Measurements from ENCODE around the gene MEGF11.

The MEGF11 gene

DNA sequence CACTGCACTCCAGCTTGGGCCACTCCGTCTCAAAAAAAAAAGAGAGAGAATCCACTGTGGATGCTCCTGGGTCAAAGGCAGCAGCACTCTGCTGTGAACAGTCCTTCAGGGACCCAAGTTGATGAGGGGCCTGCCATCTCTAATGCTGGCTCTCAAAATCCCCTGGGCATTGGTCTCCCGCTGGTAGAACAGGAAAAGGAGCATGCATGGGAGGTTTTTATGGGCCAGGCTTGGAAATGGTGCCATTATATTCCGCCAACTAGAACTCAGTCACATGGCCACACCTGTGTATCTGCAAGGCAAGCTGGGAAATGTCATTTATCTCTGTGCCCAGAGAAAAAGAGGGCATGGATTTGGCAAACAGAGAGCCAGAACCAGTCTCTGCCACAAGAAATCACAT lies 36.5 kb upstream of the MEGF11 start:
- no CpG with 5 or more reads among the region's 3 CpGs for WGBS (ENCODE audit: extremely low coverage, insufficient coverage, low lambda C conversion rate)
- Histone ChIP-seq H3K18ac (ENCODE audit: low read length) (no peak overlapping the region), H3K4me1 (ENCODE audit: control insufficient read depth, low read depth, low read length) (peaks cover 7% of the 10 kb centered on the region), H3K4ac (ENCODE audit: low read depth, low read length) (no peak overlapping the region), H2BK15ac (replicated peaks; ENCODE audit: low read depth) (no peak overlapping the region), H2BK5ac (ENCODE audit: low read length) (no peak overlapping the region), H3K4me3 (ENCODE audit: low read length) (no peak overlapping the region), H2AK5ac (ENCODE audit: low read length) (no peak overlapping the region), H3K4me2 (ENCODE audit: low read length) (no peak overlapping the region), H4K8ac (ENCODE audit: low read depth, low read length) (no peak overlapping the region), H4K5ac (ENCODE audit: low read length) (no peak overlapping the region), H3K56ac (ENCODE audit: low read length) (no peak overlapping the region), H3K27me3 (ENCODE audit: insufficient read depth, low read length, poor library complexity) (no peaks in the 10 kb centered on the region), H2BK120ac (ENCODE audit: low read depth, low read length) (no peak overlapping the region), H3K79me2 (ENCODE audit: control insufficient read depth, insufficient read depth, low read length) (no peaks in the 10 kb centered on the region), H3K9ac (ENCODE audit: low read length) (no peak overlapping the region), H3K23ac (ENCODE audit: low read length) (no peak overlapping the region), H3K79me1 (ENCODE audit: low read length) (no peaks in the 10 kb centered on the region), H3K36me3 (ENCODE audit: control insufficient read depth, insufficient read depth, low read length) (no peaks in the 10 kb centered on the region), H3K27ac (ENCODE audit: low read depth, low read length) (no peak overlapping the region)
- DNase-seq: no peak

DNA sequence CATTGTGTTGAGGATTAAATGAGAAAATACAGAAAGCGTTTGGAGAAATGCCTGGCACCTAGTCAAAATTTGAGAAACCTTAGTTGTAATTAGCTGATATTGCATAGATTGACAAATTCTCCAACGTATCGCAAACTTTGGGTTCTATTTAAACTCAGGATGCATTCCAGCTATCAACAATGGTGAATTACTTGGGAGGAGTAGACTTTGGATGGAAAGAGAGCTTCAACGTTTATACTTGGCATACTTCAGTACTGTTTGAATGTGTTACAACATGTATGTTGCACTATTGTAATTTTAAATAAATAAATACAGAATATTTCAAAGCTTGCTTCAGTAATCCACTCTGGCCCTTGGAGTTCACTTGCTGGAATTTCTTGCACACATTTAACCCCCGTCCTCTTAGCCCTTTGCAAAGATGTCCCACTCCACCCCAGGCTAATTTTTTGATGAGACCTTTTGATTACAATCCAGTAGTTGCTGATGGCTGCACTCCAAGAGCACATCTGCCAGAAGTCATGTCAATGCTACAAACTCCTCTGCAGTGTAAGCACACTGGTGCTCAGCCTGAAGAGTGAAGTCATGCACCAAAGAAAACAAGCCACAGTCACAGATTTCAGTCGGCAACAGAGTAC lies 35.1 kb upstream of the MEGF11 start:
- no peaks in the 10 kb centered on the region for H3K27me3 ChIP-seq (ENCODE audit: insufficient read depth, low read length, poor library complexity)
- no CpG with 5 or more reads among the region's 6 CpGs for WGBS (ENCODE audit: extremely low coverage, insufficient coverage, low lambda C conversion rate)
- no peak overlapping the region for H2AK5ac ChIP-seq (ENCODE audit: low read length)
- H3K79me1 ChIP-seq (ENCODE audit: low read length): no peaks in the 10 kb centered on the region
- no peak overlapping the region for H3K27ac ChIP-seq (ENCODE audit: low read depth, low read length)
- no peak overlapping the region for H3K4me2 ChIP-seq (ENCODE audit: low read length)
- H3K18ac ChIP-seq (ENCODE audit: low read length): no peak overlapping the region
- no peaks in the 10 kb centered on the region for H3K4me1 ChIP-seq (ENCODE audit: control insufficient read depth, low read depth, low read length)
- no peak overlapping the region for H2BK5ac ChIP-seq (ENCODE audit: low read length)
- no peak overlapping the region for H3K4ac ChIP-seq (ENCODE audit: low read depth, low read length)
- H3K79me2 ChIP-seq (ENCODE audit: control insufficient read depth, insufficient read depth, low read length): no peaks in the 10 kb centered on the region
- no peak overlapping the region for H4K8ac ChIP-seq (ENCODE audit: low read depth, low read length)
- no peak overlapping the region for H2BK120ac ChIP-seq (ENCODE audit: low read depth, low read length)
- DNase-seq: no peak
- no peak overlapping the region for H3K23ac ChIP-seq (ENCODE audit: low read length)
- H3K4me3 ChIP-seq (ENCODE audit: low read length): no peak overlapping the region
- H3K9ac ChIP-seq (ENCODE audit: low read length): no peak overlapping the region
- H3K36me3 ChIP-seq (ENCODE audit: control insufficient read depth, insufficient read depth, low read length): no peaks in the 10 kb centered on the region
- H2BK15ac ChIP-seq (replicated peaks; ENCODE audit: low read depth): no peak overlapping the region
- no peak overlapping the region for H3K56ac ChIP-seq (ENCODE audit: low read length)
- no peak overlapping the region for H4K5ac ChIP-seq (ENCODE audit: low read length)

DNA sequence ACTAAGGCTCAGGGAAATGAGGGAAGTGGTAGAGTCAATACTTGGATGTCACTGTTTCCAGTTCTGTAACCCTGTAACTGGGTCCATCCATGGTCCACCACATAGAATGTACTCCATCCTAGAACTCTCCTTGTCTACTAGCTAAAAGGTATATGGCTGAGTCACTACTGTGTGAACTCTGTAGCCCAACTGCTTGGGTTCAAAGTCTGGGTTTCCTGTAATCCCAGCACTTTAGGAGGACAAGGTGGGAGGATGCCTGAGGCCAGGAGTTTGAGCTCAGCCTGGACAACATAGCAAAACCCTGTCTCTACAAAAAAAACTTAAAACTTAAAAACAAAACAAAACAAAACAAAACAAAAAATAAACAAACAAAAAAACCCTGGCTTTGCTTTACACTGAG lies 34.5 kb upstream of the MEGF11 start:
- H3K79me1 ChIP-seq (ENCODE audit: low read length): no peaks in the 10 kb centered on the region
- H2BK5ac ChIP-seq (ENCODE audit: low read length): no peak overlapping the region
- H3K4me2 ChIP-seq (ENCODE audit: low read length): no peak overlapping the region
- no peak overlapping the region for H3K56ac ChIP-seq (ENCODE audit: low read length)
- no peak overlapping the region for H2BK15ac ChIP-seq (replicated peaks; ENCODE audit: low read depth)
- H3K23ac ChIP-seq (ENCODE audit: low read length): no peak overlapping the region
- H3K79me2 ChIP-seq (ENCODE audit: control insufficient read depth, insufficient read depth, low read length): no peaks in the 10 kb centered on the region
- no peak overlapping the region for H3K9ac ChIP-seq (ENCODE audit: low read length)
- DNase-seq: no peak
- no peak overlapping the region for H2AK5ac ChIP-seq (ENCODE audit: low read length)
- no peak overlapping the region for H4K8ac ChIP-seq (ENCODE audit: low read depth, low read length)
- no peak overlapping the region for H3K4ac ChIP-seq (ENCODE audit: low read depth, low read length)
- no peak overlapping the region for H3K18ac ChIP-seq (ENCODE audit: low read length)
- H3K27me3 ChIP-seq (ENCODE audit: insufficient read depth, low read length, poor library complexity): no peaks in the 10 kb centered on the region
- no peak overlapping the region for H3K27ac ChIP-seq (ENCODE audit: low read depth, low read length)
- H3K36me3 ChIP-seq (ENCODE audit: control insufficient read depth, insufficient read depth, low read length): no peaks in the 10 kb centered on the region
- H3K4me3 ChIP-seq (ENCODE audit: low read length): no peak overlapping the region
- no peaks in the 10 kb centered on the region for H3K4me1 ChIP-seq (ENCODE audit: control insufficient read depth, low read depth, low read length)
- H2BK120ac ChIP-seq (ENCODE audit: low read depth, low read length): no peak overlapping the region
- no peak overlapping the region for H4K5ac ChIP-seq (ENCODE audit: low read length)

DNA sequence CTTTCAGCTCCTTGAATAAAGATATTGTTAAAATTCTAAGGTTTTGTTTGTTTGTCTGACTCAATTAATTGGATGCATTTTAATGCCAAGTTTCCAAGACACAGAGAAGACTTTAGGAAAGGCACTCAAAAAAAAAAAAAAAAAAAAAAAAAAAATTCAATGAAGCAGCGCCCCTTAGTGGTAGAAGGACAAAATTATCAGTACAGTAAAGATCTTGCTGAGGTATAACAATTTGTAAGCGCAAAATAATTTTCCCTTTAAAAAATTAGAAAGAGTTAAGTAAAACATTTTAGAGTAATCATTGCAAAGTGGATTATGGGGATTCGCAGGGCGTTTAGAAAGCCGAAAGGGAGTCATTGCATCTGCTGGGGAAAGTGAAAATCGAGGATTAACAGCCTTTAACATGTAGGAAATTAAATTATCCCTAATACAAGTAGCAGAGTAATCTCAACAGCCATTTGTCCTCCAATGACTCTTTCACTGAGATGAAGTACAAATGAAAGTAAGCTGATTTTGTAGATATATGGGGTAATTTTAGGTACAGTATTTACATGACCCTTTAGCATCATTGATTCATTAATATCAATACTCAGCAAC lies 34.0 kb upstream of the MEGF11 start:
- no peak overlapping the region for H4K5ac ChIP-seq (ENCODE audit: low read length)
- no peaks in the 10 kb centered on the region for H3K79me2 ChIP-seq (ENCODE audit: control insufficient read depth, insufficient read depth, low read length)
- no peaks in the 10 kb centered on the region for H3K4me1 ChIP-seq (ENCODE audit: control insufficient read depth, low read depth, low read length)
- no peak overlapping the region for H3K4me3 ChIP-seq (ENCODE audit: low read length)
- H2BK15ac ChIP-seq (replicated peaks; ENCODE audit: low read depth): no peak overlapping the region
- H3K27me3 ChIP-seq (ENCODE audit: insufficient read depth, low read length, poor library complexity): no peaks in the 10 kb centered on the region
- H3K27ac ChIP-seq (ENCODE audit: low read depth, low read length): no peak overlapping the region
- no peak overlapping the region for H3K9ac ChIP-seq (ENCODE audit: low read length)
- H2BK120ac ChIP-seq (ENCODE audit: low read depth, low read length): no peak overlapping the region
- H4K8ac ChIP-seq (ENCODE audit: low read depth, low read length): no peak overlapping the region
- H3K4me2 ChIP-seq (ENCODE audit: low read length): no peak overlapping the region
- no CpG with 5 or more reads among the region's 6 CpGs for WGBS (ENCODE audit: extremely low coverage, insufficient coverage, low lambda C conversion rate)
- H3K4ac ChIP-seq (ENCODE audit: low read depth, low read length): no peak overlapping the region
- H3K79me1 ChIP-seq (ENCODE audit: low read length): no peaks in the 10 kb centered on the region
- no peak overlapping the region for H3K23ac ChIP-seq (ENCODE audit: low read length)
- no peak overlapping the region for H3K56ac ChIP-seq (ENCODE audit: low read length)
- no peak overlapping the region for H2AK5ac ChIP-seq (ENCODE audit: low read length)
- H3K18ac ChIP-seq (ENCODE audit: low read length): no peak overlapping the region
- DNase-seq: peak; percentile 20
- no peak overlapping the region for H2BK5ac ChIP-seq (ENCODE audit: low read length)
- no peaks in the 10 kb centered on the region for H3K36me3 ChIP-seq (ENCODE audit: control insufficient read depth, insufficient read depth, low read length)

DNA sequence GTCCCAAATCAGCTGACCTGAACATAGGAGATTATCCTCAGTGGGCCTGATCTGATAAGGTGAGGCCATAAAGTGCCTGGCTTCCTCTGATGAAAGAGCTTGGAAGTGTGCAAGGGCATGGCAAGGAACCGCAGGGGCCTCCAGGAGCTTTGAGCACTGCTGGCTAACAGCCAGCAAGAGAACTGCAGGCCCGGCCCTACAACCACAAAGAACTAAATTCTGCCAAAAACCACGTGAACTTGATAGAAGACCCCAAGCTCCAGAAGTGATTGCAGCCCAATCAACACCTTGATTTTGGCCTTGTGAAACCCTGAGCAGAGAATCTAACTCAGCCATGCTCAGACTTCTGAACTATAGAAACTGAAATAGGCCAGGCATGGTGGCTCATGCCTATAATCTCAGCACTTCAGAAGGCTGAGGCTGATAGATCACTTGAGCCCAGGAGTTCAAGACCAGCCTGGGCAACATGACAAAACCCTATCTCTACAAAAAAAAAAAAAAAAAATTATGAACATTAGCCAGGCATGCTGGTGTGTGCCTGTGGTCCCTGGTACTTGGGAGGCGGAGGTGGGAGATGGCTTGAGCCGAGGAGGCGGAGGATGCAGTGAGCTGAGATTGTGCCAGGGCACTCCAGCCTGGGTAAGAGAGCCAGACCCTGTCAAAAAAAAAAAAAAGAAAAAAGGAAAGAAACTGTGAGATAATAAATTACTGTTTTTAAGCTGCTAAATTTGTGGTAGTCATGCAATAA lies 32.2 kb upstream of the MEGF11 start:
- Histone ChIP-seq H4K5ac (ENCODE audit: low read length) (no peak overlapping the region), H2BK15ac (replicated peaks; ENCODE audit: low read depth) (no peak overlapping the region), H3K79me2 (ENCODE audit: control insufficient read depth, insufficient read depth, low read length) (no peaks in the 10 kb centered on the region), H2BK5ac (ENCODE audit: low read length) (no peak overlapping the region), H3K27ac (ENCODE audit: low read depth, low read length) (no peak overlapping the region), H3K4ac (ENCODE audit: low read depth, low read length) (no peak overlapping the region), H3K4me1 (ENCODE audit: control insufficient read depth, low read depth, low read length) (no peaks in the 10 kb centered on the region), H3K27me3 (ENCODE audit: insufficient read depth, low read length, poor library complexity) (no peaks in the 10 kb centered on the region), H3K18ac (ENCODE audit: low read length) (no peak overlapping the region), H3K56ac (ENCODE audit: low read length) (no peak overlapping the region), H4K8ac (ENCODE audit: low read depth, low read length) (no peak overlapping the region), H3K79me1 (ENCODE audit: low read length) (no peaks in the 10 kb centered on the region), H3K9ac (ENCODE audit: low read length) (no peak overlapping the region), H3K4me2 (ENCODE audit: low read length) (no peak overlapping the region), H3K4me3 (ENCODE audit: low read length) (no peak overlapping the region), H3K36me3 (ENCODE audit: control insufficient read depth, insufficient read depth, low read length) (no peaks in the 10 kb centered on the region), H3K23ac (ENCODE audit: low read length) (no peak overlapping the region), H2AK5ac (ENCODE audit: low read length) (no peak overlapping the region), H2BK120ac (ENCODE audit: low read depth, low read length) (no peak overlapping the region)
- no CpG with 5 or more reads among the region's 6 CpGs for WGBS (ENCODE audit: extremely low coverage, insufficient coverage, low lambda C conversion rate)
- no peak for DNase-seq
